Endothelial cell of umbilical vein (primary cell): Measurements from ENCODE around the gene SP6. TPM values are rescaled to one million over a fixed set of nuclear protein-coding genes. Genes with fewer than 3 reads are reported as not detected.

Experiments used
- BruUV-seq: library from RNA; stranded (reverse); fragments of 400-500 nt; replicated peaks from 2 replicates; lab custom pipeline; 2021; lab: Mats Ljungman, UMichigan
- CTCF ChIA-PET: fragments of 300-600, 350-600 bp; sonication (Branson Sonifier 250); formaldehyde crosslinking; loops from one replicate; lab custom pipeline; 2021; ENCODE audit warnings: antibody characterized with exemption, inconsistent platforms; lab: Charles Lee
- POLR2A ChIA-PET: fragments of 300-600, 350-600 bp; sonication (Branson Sonifier 250); formaldehyde crosslinking; loops from one replicate; lab custom pipeline; 2021; ENCODE audit warnings: antibody characterized with exemption, inconsistent platforms; lab: Charles Lee
- DNase-seq: peaks from one replicate; pipeline ENCODE4 v3.0.0-alpha.2; 2011; ENCODE audit warnings: low read depth, low spot score
- FAIRE-seq: peaks from 2 replicates; lab custom pipeline; 2011; peaks lifted over from hg19 to GRCh38; lab: Jason Lieb, UNC
- H2AFZ ChIP-seq: 2 replicates; pipeline ENCODE4 v1.6.0; 2012; ENCODE audit warnings: low read depth, low read length, control low read depth, inconsistent platforms
- H3K27ac ChIP-seq: 2 replicates; pipeline ENCODE4 v1.5.1; 2011; ENCODE audit warnings: low read depth, mild to moderate bottlenecking, control low read depth, low read length, moderate library complexity; ENCODE audit not compliant: insufficient read depth
- H3K27me3 ChIP-seq, 2 experiments: 2 replicates each; pipeline versions ENCODE4 v1.6.0 to v1.6.1; 2011; ENCODE audit warnings: low read length in 2 of 2, mixed read lengths in 1 of 2; ENCODE audit not compliant: control insufficient read depth in 2 of 2, insufficient read depth in 2 of 2
- H3K36me3 ChIP-seq, 2 experiments: 2 replicates in 1 of 2; 3 replicates in 1 of 2; pipeline ENCODE4 v1.5.1; 2011; ENCODE audit warnings: low read length in 2 of 2, mild to moderate bottlenecking in 1 of 2, moderate library complexity in 1 of 2; ENCODE audit not compliant: control insufficient read depth in 2 of 2, insufficient read depth in 2 of 2; ENCODE audit errors: extremely low read depth in 1 of 2
- H3K4me1 ChIP-seq: 3 replicates; pipeline ENCODE4 v1.5.1; 2011; ENCODE audit warnings: mild to moderate bottlenecking, low read length; ENCODE audit not compliant: control insufficient read depth, insufficient read depth; ENCODE audit errors: extremely low read depth
- H3K4me2 ChIP-seq: 2 replicates; pipeline ENCODE4 v1.6.1; 2011; ENCODE audit warnings: low read length, control low read depth, mixed read lengths; ENCODE audit not compliant: insufficient read depth
- H3K4me3 ChIP-seq, 3 experiments: fragments of 200-600 bp in 1 of 3; sonication (generic), shearing (Covaris generic) in 1 of 3; replicated peaks in 1 of 3; 2 replicates each; pipeline ENCODE4 v1.5.1; 2011 to 2016; ENCODE audit warnings: control low read depth in 3 of 3, low read length in 3 of 3, mild to moderate bottlenecking in 2 of 3, inconsistent platforms in 1 of 3, low read depth in 1 of 3, moderate library complexity in 1 of 3; ENCODE audit not compliant: insufficient read depth in 1 of 3
- H3K79me2 ChIP-seq: 2 replicates; pipeline ENCODE4 v1.6.0; 2012; ENCODE audit warnings: low read length, inconsistent platforms; ENCODE audit not compliant: control insufficient read depth, insufficient read depth
- H3K9ac ChIP-seq: replicated peaks from 2 replicates; pipeline ENCODE3; 2011; ENCODE audit warnings: low read length, control low read depth; ENCODE audit not compliant: insufficient read depth; ENCODE audit errors: extremely low read depth
- H3K9me1 ChIP-seq: replicated peaks from 3 replicates; pipeline ENCODE4 v1.6.0; 2011; ENCODE audit warnings: mild to moderate bottlenecking, low read length; ENCODE audit not compliant: control insufficient read depth, insufficient read depth; ENCODE audit errors: extremely low read depth
- H3K9me3 ChIP-seq: replicated peaks from 2 replicates; pipeline ENCODE4 v1.5.1; 2012; ENCODE audit warnings: low read length, inconsistent platforms; ENCODE audit not compliant: control insufficient read depth, insufficient read depth
- H4K20me1 ChIP-seq: replicated peaks from 2 replicates; pipeline ENCODE3; 2011; ENCODE audit warnings: mild to moderate bottlenecking, low read length; ENCODE audit not compliant: control insufficient read depth, insufficient read depth; ENCODE audit errors: extremely low read depth
- GATA2 ChIP-seq: IDR thresholded peaks from 2 replicates; pipeline ENCODE4 v1.7.0; 2011; ENCODE audit warnings: low read depth, mild to moderate bottlenecking, moderate library complexity, mixed read lengths, low read length; ENCODE audit not compliant: insufficient read length, insufficient read depth
- JUN ChIP-seq: IDR thresholded peaks from 2 replicates; pipeline ENCODE4 v1.6.1; 2011; ENCODE audit warnings: borderline replicate concordance, low read depth; ENCODE audit not compliant: insufficient read length, insufficient read depth
- dilution Hi-C: fragments of 300-500 bp; cut with MboI; formaldehyde crosslinking; loops from one replicate; pipeline ENCODE4 v1.15.0; 2019; ENCODE audit warnings: low sequenced_read_pairs; ENCODE audit not compliant: extremely low pct_ligation_motif_present
- intact Hi-C: fragments of 100-400 bp; cut with micrococcal nuclease; formaldehyde crosslinking; loops from one replicate; pipeline ENCODE4 v1.10.0; 2022
- polyA plus RNA-seq, 4 experiments: library from polyadenylated mRNA; depleted of rRNA in 3 of 4; stranded (reverse) in 3 of 4; unstranded in 1 of 4; fragments of >200 nt; gene quantifications; 2 replicates each; pipeline versions ENCODE4 v1.2.1 to v1.2.3, GENCODE V29; 2011 to 2012; ENCODE audit warnings: missing spikeins in 1 of 4
- total RNA-seq: library from RNA; stranded (reverse); gene quantifications from 2 replicates; pipeline ENCODE4 v1.2.3, GENCODE V29; 2021
- TF ChIP-seq, protein P1 (sequence below): IDR thresholded peaks from 2 replicates; pipeline ENCODE4 v1.6.1; 2011; ENCODE audit not compliant: insufficient read depth, insufficient read length
- TF ChIP-seq, protein P2 (sequence below), 2 donors: IDR thresholded peaks; 1 replicate in 1 of 2; 2 replicates in 1 of 2; pipeline ENCODE4 v1.5.1; 2011; ENCODE audit warnings: low read length in 2 of 2, mild to moderate bottlenecking in 2 of 2, moderate library complexity in 2 of 2, control low read depth in 1 of 2, inconsistent platforms in 1 of 2, low read depth in 1 of 2; ENCODE audit not compliant: insufficient read depth in 1 of 2; ENCODE audit errors: extremely low read depth in 1 of 2

The SP6 gene
- total and polyA plus RNA-seq, 2 donors (not counting 3 experiments of a cell fraction or from before 2014, with no cell fraction given), result 0.11 to 1.3 TPM

DNA sequence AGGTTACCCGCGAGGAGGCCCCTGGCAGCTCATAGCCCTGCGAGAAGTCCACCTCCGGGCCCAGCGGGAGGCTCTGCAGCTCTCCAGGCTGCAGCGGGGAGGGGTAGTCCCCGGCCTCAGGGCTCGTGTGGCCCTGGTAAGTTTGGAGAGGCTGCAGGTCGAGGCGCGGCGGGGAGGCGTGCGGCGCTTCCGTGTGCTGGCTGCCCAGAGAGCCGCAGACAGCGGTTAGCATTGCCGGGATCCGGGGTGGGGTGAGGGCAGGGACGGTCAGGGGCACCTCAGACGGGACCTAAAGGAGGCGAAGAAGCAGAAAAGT is 2.8 kb downstream of the SP6 start:
- intact Hi-C loops, result no loop called here
- no peak for FAIRE-seq
- Histone ChIP-seq H3K27ac (no peak overlapping the region), H3K9me1 (no peaks in the 10 kb centered on the region), H3K27me3 (peaks cover 3 to 5% of the 10 kb centered on the region in 2 experiments), H2AFZ (no peak overlapping the region), H3K4me1 (peaks cover 6% of the 10 kb centered on the region), H3K9ac (no peak overlapping the region), H3K4me3 (no peak overlapping the region), H4K20me1 (no peaks in the 10 kb centered on the region), H3K79me2 (no peaks in the 10 kb centered on the region), H3K36me3 (no peaks in the 10 kb centered on the region), H3K4me2 (no peak overlapping the region), H3K9me3 (no peaks in the 10 kb centered on the region)
- TF ChIP-seq, protein P1, sequence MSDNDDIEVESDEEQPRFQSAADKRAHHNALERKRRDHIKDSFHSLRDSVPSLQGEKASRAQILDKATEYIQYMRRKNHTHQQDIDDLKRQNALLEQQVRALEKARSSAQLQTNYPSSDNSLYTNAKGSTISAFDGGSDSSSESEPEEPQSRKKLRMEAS, result no peak
- no peak for TF ChIP-seq GATA2
- TF ChIP-seq, protein P2, sequence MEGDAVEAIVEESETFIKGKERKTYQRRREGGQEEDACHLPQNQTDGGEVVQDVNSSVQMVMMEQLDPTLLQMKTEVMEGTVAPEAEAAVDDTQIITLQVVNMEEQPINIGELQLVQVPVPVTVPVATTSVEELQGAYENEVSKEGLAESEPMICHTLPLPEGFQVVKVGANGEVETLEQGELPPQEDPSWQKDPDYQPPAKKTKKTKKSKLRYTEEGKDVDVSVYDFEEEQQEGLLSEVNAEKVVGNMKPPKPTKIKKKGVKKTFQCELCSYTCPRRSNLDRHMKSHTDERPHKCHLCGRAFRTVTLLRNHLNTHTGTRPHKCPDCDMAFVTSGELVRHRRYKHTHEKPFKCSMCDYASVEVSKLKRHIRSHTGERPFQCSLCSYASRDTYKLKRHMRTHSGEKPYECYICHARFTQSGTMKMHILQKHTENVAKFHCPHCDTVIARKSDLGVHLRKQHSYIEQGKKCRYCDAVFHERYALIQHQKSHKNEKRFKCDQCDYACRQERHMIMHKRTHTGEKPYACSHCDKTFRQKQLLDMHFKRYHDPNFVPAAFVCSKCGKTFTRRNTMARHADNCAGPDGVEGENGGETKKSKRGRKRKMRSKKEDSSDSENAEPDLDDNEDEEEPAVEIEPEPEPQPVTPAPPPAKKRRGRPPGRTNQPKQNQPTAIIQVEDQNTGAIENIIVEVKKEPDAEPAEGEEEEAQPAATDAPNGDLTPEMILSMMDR (IDR thresholded peaks at IDR 0.05; ENCODE audit: extremely low read depth in 1 of 2, insufficient read depth in 1 of 2, low read depth in 1 of 2, low read length in 2 of 2), result no peak
- TF ChIP-seq JUN, result no peak
- BruUV-seq, result no TSS peak
- CTCF ChIA-PET, result interaction anchor here (1.1 to 10.2 kb wide), 4 partner anchors 8 to 170 kb away, joined by 3 to 367 read pairs (median 26); partner anchors contain the start of gene CDK5RAP3
- DNase-seq, result no peak
- dilution Hi-C loops, result no loop called here
- POLR2A ChIA-PET, result no interaction called here
